Measurements from ENCODE around the gene CEP131. TPM values are rescaled to one million over a fixed set of nuclear protein-coding genes. Genes with fewer than 3 reads are reported as not detected.

Gene CEP131
- total and polyA plus RNA-seq, 2 of the 8 experiments (the other 6 are each of a cell fraction or from before 2014, with no cell fraction given) = 5.9 to 23.2 TPM

DNA sequence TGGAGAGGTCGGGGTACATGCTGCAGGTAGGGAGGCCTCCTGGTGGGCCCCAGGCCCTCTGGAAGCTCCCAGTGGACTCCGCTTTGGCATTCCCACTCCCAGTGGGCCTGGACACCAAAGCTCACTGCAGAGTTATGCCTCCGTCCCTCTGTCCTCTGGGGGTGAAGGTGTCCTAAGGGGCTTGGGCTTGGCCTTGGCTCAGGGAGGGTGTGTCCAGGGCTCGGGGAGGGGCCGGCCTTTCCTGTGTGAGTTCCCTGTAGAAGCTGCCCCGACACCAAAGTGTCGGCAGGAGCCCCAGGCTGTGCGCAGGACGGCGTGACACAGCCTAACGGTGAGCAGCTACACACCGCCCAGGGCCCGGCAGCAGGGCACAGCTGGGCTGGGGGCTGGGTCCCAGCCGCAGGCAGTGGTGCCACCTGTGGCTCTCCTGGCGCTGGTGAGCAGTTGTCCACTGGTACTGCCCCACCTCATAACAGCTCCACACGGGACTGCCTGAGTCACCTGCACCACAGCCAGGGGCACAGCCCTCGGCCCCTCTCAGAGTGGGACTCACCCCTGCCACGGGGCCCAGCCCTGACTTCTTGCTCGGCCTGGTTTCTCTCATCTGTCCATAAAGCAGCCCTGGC, 10.0 kb upstream of the CEP131 start:
- Histone ChIP-seq H2BK15ac (ENCODE audit: low read length) (no peak overlapping the region), H3K4me3 (ENCODE audit: extremely low read depth in 1 of 4, insufficient read depth in 2 of 4, low read depth in 3 of 4, low read length in 4 of 4) (no peak overlapping the region), H3K4me2 (ENCODE audit: insufficient read depth in 1 of 2, low read depth in 2 of 2, low read length in 2 of 2) (no peak overlapping the region), H3K18ac (ENCODE audit: extremely low read depth, low read length) (no peak overlapping the region), H4K20me1 (replicated peaks in 1 of 2; ENCODE audit: control insufficient read depth in 1 of 2, insufficient read depth in 2 of 2, low read length in 2 of 2) (peaks cover 0 to 16% of the 10 kb centered on the region in 2 experiments), H2BK120ac (replicated peaks; ENCODE audit: low read depth, low read length) (no peak overlapping the region), H4K5ac (ENCODE audit: insufficient read length, low read depth, low read length) (no peak overlapping the region), H3K9ac (replicated peaks in 1 of 4; ENCODE audit: extremely low read depth in 1 of 4, low read depth in 3 of 4, low read length in 3 of 4) (no peak overlapping the region; a peak in 1 of 7 replicates), H2BK20ac (ENCODE audit: low read length) (no peak overlapping the region), H3K14ac (ENCODE audit: insufficient read length) (no peak overlapping the region), H3K4ac (replicated peaks; ENCODE audit: insufficient read length, low read depth, low read length) (no peak overlapping the region), H3K79me2 (ENCODE audit: control insufficient read depth in 1 of 2, insufficient read depth in 2 of 2, low read length in 2 of 2) (peaks cover 0 to 4% of the 10 kb centered on the region in 2 experiments; a peak in 1 of 4 replicates), H3K79me1 (ENCODE audit: low read depth, low read length) (peaks cover 5% of the 10 kb centered on the region), H4K91ac (replicated peaks; ENCODE audit: insufficient read length, low read length) (no peak overlapping the region), H3K36me3 (ENCODE audit: control insufficient read depth in 2 of 4, insufficient read depth in 4 of 4, low read length in 3 of 4) (peaks cover 0 to 18% (median 4%) of the 10 kb centered on the region in 4 experiments; a peak in 5 of 8 replicates), H3K9me3 (ENCODE audit: insufficient read depth in 2 of 2, low read depth in 1 of 2, low read length in 1 of 2) (no peaks in the 10 kb centered on the region; a peak in 1 of 4 replicates), H4K8ac (ENCODE audit: extremely low read depth, insufficient read depth, low read length) (no peak overlapping the region), H3K56ac (replicated peaks; ENCODE audit: insufficient read length, low read depth, low read length) (no peak overlapping the region), H2AFZ (ENCODE audit: low read length) (no peak overlapping the region), H3K27ac (ENCODE audit: low read depth, low read length) (no peak overlapping the region), H3K23me2 (ENCODE audit: low read depth, low read length) (no peaks in the 10 kb centered on the region), H3K27me3 (replicated peaks in 1 of 4; ENCODE audit: control insufficient read depth in 3 of 4, extremely low read depth in 1 of 4, insufficient read depth in 3 of 4, low read length in 3 of 4) (no peaks in the 10 kb centered on the region), H3K4me1 (replicated peaks in 1 of 4; ENCODE audit: control insufficient read depth in 3 of 4, insufficient read depth in 4 of 4, low read length in 3 of 4) (peaks cover 0 to 4% (median under 1%) of the 10 kb centered on the region in 4 experiments; a peak in 3 of 7 replicates), H3K23ac (ENCODE audit: insufficient read length) (no peak overlapping the region), H2BK12ac (ENCODE audit: low read depth, low read length) (no peak overlapping the region), H2AK5ac (ENCODE audit: low read depth, low read length) (no peak overlapping the region), H2BK5ac (ENCODE audit: low read depth, low read length) (no peak overlapping the region)
- FAIRE-seq = no peak
- ChIA-PET POLR2A (ENCODE audit: partially characterized antibody) (interaction anchor here (0.7 to 1.5 kb wide), 3 partner anchors 8 to 16 kb away, joined by 3 to 5 read pairs (median 3); no protein-coding TSS in a partner anchor), CTCF (ENCODE audit: partially characterized antibody) (interaction anchor here (0.7 to 1.2 kb wide), 4 partner anchors 13 to 142 kb away, joined by 3 read pairs; no protein-coding TSS in a partner anchor)
- no peak for DNase-seq (ENCODE audit: low read depth in 1 of 2, low spot score in 2 of 2)
- TF ChIP-seq, protein P1, sequence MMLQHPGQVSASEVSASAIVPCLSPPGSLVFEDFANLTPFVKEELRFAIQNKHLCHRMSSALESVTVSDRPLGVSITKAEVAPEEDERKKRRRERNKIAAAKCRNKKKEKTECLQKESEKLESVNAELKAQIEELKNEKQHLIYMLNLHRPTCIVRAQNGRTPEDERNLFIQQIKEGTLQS (IDR thresholded peaks at IDR 0.05; ENCODE audit: insufficient read depth, low read depth, low read length) = no peak
- TF ChIP-seq BRCA1 (IDR thresholded peaks at IDR 0.05; ENCODE audit: low read depth, low read length) = no peak
- no peak for TF ChIP-seq BACH1 (IDR thresholded peaks at IDR 0.05; ENCODE audit: low read length)
- no peak for TF ChIP-seq TAF7 (optimal IDR thresholded peaks at IDR 0.05; ENCODE audit: borderline replicate concordance, low read depth, low read length)
- TF ChIP-seq KDM5A (IDR thresholded peaks at IDR 0.05; ENCODE audit: low read length) = no peak
- TF ChIP-seq POU5F1 (IDR thresholded peaks at IDR 0.05; ENCODE audit: low read depth, low read length) = no peak
- TF ChIP-seq RFX5 (IDR thresholded peaks at IDR 0.05; ENCODE audit: borderline replicate concordance, low read depth, low read length) = no peak
- no peak for TF ChIP-seq KDM1A (IDR thresholded peaks at IDR 0.05; ENCODE audit: borderline replicate concordance, low read length)
- TF ChIP-seq RAD21 (IDR thresholded peaks at IDR 0.05 in 1 of 2, conservative IDR thresholded peaks at IDR 0.05 in 1 of 2; ENCODE audit: low read depth in 2 of 2, low read length in 2 of 2) = no peak
- no peak for TF ChIP-seq TAF1 (IDR thresholded peaks at IDR 0.05; ENCODE audit: low read depth, low read length)
- WGBS, 2 experiments (ENCODE audit: extremely low coverage in 1 of 2, insufficient coverage in 1 of 2, insufficient read length in 1 of 2, insufficient replicate concordance in 2 of 2, low coverage in 1 of 2, low lambda C conversion rate in 2 of 2, missing lambda C conversion rate in 1 of 2) = 94% methylated on average over 19 of the region's 19 CpGs; no CpG with 5 or more reads in 1 of the 2 experiments

Measured in H1 (cell line).